Stimulated activated CD4-positive, alpha-beta T cell treated with anti-CD3 and anti-CD28 coated beads, Interleukin-12 subunit alpha, Interleukin-12 subunit beta, amount 100 ng/mL, for 4 hours (primary cell): ENCODE results near the gene NT5DC3.

Source experiments
- DNase-seq: peaks from one replicate; pipeline ENCODE4 v3.0.0-alpha.2; 2020

NT5DC3 gene

GRCh38 chr12:103808239-103808880 is 32.7 kb downstream of the NT5DC3 start:
- no peak for DNase-seq

DNA sequence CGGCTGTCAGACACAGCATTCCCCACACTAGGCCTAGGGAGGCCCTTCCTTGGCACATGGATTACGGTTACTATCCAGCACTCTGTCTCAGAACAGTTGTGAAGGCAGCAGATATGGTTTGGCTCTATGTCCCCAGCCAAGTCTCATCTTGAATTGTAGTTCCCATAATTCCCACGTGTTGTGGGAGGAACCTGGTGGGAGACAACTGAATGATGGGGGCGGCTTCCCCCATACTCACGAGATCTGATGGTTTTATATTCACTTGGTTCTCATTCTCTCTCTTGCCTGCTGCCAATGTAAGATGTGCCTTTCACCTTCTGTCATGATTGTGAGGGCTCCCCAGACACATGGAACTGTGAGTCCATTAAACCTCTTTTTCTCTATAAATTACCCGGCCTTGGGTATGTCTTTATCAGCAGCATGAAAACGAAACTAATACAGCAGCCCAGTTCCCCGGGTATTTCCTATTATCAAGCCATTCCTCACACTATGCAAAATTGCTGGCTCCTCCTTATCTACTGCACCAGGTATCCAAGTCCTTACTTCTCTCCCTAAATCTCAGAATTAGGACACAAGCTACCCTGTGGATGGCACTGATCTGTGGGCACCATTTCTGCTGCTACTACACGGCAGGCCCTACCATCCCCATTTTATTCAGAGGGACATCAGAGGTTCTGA is 33.3 kb downstream of the NT5DC3 start:
- DNase-seq, result no peak

GRCh38 chr12:103806803-103807202 is 34.2 kb downstream of the NT5DC3 start:
- no peak for DNase-seq

DNA sequence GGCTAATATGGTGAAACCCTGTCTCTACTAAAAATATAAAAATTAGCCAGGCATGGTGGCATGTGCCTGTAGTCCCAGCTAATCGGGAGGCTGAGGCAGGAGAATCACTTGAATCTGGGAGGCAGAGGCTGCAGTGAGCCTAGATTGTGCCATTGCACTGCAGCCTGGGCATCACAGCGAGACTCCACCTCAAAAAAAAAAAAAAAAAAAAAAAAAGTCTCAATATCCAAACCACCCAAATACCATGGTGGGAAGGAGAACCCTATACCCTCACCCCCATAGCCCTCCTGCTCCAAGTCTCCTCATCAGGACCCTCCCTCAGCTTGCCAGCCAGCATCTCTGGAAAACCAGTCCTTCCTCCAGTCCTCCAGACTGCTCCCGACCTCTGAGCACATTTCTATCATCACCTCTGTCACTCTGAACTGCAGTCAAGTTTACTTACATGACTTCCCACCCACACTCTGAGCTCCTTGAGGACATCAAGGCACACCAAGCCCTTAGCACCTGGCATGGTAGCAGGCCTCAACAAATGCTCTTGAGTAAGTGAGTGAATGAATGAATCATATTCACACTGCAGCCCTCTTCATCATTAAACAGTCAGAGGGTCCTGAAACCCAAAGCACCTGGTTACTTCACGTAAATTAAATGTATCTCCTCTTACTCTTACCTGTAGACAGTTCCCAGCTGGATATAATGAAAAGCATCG is 35.2 kb downstream of the NT5DC3 start:
- DNase-seq, result no peak

GRCh38 chr12:103803847-103804246 is 37.2 kb downstream of the NT5DC3 start:
- DNase-seq, result no peak

DNA sequence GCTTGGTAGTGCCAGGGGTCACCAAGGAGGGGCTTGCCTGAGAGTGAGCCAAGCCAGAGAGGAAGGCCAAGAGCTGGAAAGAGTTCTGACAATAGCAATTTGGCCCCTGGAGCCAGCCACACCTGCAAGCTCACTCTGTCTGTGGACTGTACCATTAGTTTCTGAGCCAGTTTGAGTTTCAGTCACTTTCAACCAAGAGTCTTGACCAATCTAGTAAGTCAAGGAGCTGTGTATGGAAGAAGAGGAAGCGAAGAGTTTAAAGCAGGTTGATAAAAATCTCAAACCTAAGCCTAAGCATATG is 38.5 kb downstream of the NT5DC3 start:
- DNase-seq, result no peak

- no peak for DNase-seq
Measured at GRCh38 chr12:103801709-103802585, 39.1 kb downstream of the NT5DC3 start.

- DNase-seq, result no peak
Measured at GRCh38 chr12:103799857-103800771, 40.9 kb downstream of the NT5DC3 start.

DNA sequence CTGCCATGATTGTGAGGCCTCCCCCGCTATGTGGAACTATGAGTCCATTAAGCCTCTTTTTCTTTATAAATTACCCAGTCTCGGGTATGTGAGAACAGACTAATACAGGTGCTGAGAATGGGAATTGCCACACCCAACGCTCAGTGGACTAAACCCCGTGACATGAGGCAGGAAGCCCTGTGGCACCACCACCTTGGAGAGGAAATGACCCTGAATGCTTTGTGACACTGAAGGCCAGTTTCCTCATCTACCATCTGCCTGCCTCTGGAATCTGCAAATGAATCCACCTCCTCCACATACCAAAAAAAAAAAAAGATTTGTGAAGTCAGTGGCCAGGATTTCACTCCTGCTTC is 41.6 kb downstream of the NT5DC3 start:
- no peak for DNase-seq

GRCh38 chr12:103798586-103798985 is 42.4 kb downstream of the NT5DC3 start:
- no peak for DNase-seq

- DNase-seq, result no peak
Measured at GRCh38 chr12:103794309-103795213, 46.5 kb downstream of the NT5DC3 start.

DNA sequence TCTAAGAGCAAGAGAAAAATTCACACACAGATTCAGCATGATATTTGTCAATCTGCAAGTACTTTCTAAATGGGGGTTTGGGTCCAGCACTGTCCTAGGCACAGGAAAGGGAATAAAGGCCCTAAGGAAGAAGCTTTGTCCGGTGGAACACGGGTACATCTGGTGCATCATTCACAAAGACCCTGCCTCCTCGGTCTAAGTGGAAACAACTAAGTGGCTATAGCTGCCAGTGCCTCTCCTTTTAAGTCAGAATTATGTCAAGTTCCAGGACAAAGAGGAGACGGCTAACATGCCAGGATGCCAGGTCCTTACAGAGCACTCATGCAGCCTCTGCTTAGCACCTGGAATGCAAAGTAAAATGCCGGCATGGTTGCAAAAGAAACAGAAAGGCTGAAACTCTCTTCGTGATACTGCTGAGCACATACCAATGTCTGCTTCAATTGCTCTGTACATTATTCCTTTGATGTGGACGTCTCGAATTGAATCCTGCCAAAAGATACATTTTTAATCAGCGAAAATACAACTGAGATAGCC is 47.5 kb downstream of the NT5DC3 start:
- no peak for DNase-seq

DNA sequence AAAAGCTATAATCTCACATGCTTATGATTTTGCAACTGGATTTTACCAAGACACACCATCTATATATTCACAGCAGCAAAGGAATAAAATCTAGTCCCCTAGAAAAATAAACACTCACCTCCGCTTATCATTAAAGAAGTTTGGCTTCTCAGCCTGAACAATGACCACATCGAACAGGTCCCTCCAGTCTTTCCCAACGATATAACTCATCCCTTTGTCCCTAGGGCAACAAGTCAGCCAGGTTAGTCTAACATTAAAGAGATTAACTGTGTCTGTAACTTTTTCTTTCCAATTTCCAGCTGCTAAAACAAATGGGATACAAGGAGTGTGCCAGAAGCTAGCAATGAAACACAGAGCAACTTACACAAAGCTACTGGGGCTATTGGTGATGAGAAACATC is 48.0 kb downstream of the NT5DC3 start:
- no peak for DNase-seq

DNA sequence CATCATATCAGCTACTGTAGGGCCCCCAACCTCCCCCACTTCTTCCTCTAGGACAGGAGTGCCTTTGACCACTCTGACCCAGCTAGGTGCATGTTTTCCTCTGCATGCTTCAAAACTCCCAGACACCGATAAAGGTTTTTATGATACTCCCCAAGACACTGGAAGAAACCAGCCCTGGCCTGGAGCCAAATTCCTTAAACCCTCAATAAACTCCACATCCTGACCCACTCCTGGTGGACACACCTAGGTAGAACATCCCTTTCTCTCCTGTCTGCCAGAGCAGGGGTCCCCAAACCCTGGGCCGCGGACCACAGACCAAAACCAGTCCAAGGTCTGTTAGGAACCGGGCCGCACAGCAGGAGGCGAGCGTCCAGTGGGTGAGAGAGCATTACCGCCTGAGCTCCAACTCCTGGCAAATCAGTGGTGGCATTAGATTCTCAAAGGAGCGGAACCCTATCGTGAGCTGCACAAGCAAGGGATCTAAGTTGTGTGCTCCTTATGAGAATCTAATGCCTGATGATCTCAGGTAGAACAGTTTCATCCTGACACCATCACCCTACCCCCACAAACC is 49.6 kb downstream of the NT5DC3 start:
- no peak for DNase-seq

DNA sequence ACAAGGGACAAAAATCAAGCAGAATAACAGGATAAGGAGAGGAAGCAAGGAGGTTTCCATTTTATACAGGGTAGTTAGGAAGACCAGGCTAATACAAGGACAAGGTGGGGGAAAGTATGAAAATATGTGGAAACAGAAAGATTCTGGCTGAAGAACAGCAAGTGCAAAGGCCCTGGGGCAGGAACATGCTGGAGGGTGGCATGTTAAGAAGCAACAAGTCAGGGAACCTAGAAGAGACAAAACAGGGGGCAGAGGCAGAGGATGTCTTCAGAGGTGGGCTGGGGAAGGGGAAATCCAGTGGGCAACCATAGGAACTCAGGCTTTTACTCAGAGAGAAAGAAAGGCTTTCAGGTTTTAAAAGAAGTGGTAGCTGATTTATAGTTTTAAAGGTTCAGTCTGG is 54.8 kb downstream of the NT5DC3 start:
- DNase-seq, result no peak

GRCh38 chr12:103785243-103786031 is 55.6 kb downstream of the NT5DC3 start:
- DNase-seq, result no peak

DNA sequence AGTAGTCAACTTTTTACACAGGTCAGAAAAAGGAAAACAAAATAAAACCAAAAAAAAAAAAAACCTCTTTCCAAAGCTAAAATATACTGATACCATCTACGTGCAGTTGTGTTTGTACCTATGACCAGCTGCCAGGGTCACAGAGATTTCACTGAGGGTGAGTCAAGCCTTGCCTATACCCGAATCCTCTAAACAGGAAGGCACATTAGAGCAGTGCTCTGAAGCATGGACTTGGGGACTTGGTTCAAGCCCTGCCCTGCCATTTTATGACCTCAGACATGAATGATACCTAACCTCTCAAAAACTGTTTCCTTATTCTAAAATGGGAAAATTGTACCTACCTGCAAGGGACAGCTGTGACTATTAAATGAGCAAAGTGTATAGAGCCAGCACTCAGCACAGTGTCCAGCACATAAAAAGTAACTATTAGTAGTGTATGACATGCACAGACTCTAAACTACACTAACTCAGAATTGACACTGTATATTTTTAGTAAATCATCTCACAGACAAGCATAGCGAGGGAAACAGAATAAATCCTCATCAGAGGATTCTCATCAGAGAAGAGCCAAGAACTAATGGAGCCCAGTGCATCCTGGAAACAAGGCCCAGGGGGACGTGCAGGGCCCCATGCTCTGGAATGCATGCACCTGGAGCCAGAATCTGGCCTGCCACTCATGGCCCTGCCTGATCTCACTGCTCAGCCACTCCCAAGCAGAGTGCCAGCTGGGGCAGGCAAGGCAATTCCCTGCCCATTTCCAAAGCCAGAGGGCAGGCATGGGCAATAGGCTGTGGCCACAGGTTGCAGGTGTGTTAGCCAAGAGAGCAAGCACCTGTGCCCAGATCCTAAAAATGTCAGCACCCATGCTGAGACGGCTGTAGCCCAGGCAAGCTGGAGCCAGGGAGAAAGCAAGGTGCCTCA is 57.0 kb downstream of the NT5DC3 start:
- no peak for DNase-seq

- DNase-seq, result no peak
Measured at GRCh38 chr12:103782399-103782798, 58.6 kb downstream of the NT5DC3 start.

GRCh38 chr12:103780992-103781391 is 60.0 kb downstream of the NT5DC3 start:
- no peak for DNase-seq
